ENCODE results near the gene ARHGAP36.

DNA sequence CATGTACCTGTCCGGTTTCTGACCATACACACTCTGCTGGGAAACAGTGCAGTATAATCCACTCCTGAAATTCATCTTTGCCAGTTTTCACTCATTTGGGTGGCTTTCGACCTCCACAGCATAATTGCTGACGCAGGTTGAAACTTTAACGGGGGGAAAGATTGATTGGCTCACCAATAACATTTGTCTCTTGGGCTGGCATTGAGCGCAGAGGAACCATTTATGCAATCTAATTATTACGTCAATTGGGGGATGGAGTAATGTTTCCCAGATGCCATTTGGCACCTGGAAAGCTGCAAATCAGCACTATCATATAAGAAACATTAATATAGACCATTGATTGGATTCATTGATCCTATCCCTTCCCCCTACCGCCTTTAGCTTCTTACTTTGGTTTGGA is 24.1 kb upstream of the ARHGAP36 start:
- TF ChIP-seq, protein P1, sequence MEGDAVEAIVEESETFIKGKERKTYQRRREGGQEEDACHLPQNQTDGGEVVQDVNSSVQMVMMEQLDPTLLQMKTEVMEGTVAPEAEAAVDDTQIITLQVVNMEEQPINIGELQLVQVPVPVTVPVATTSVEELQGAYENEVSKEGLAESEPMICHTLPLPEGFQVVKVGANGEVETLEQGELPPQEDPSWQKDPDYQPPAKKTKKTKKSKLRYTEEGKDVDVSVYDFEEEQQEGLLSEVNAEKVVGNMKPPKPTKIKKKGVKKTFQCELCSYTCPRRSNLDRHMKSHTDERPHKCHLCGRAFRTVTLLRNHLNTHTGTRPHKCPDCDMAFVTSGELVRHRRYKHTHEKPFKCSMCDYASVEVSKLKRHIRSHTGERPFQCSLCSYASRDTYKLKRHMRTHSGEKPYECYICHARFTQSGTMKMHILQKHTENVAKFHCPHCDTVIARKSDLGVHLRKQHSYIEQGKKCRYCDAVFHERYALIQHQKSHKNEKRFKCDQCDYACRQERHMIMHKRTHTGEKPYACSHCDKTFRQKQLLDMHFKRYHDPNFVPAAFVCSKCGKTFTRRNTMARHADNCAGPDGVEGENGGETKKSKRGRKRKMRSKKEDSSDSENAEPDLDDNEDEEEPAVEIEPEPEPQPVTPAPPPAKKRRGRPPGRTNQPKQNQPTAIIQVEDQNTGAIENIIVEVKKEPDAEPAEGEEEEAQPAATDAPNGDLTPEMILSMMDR (IDR thresholded peaks at IDR 0.05) = no peak
- TF ChIP-seq POLR2A (IDR thresholded peaks at IDR 0.05) = no peak

All from vagina (tissue), 2 donors.